ENCODE results near the gene FKTN. TPM values are rescaled to one million over a fixed set of nuclear protein-coding genes. Genes with fewer than 3 reads are reported as not detected.

Gene FKTN
- total and polyA plus RNA-seq, 2 donors from 2014 or later: 5.9 to 21.4 TPM

GRCh38 chr9:105676351-105676923, 118.5 kb downstream of the FKTN start:
- intact Hi-C loops (cut with DNase I): no loop called here
- no peaks in the 10 kb centered on the region for H3K27me3 ChIP-seq (ENCODE audit: control insufficient read depth, insufficient read depth, low read length)
- H3K4me3 ChIP-seq (ENCODE audit: low read length in 3 of 3): no peak overlapping the region
- FAIRE-seq (no peak), DNase-seq (no peak)
- TF ChIP-seq, protein P1, sequence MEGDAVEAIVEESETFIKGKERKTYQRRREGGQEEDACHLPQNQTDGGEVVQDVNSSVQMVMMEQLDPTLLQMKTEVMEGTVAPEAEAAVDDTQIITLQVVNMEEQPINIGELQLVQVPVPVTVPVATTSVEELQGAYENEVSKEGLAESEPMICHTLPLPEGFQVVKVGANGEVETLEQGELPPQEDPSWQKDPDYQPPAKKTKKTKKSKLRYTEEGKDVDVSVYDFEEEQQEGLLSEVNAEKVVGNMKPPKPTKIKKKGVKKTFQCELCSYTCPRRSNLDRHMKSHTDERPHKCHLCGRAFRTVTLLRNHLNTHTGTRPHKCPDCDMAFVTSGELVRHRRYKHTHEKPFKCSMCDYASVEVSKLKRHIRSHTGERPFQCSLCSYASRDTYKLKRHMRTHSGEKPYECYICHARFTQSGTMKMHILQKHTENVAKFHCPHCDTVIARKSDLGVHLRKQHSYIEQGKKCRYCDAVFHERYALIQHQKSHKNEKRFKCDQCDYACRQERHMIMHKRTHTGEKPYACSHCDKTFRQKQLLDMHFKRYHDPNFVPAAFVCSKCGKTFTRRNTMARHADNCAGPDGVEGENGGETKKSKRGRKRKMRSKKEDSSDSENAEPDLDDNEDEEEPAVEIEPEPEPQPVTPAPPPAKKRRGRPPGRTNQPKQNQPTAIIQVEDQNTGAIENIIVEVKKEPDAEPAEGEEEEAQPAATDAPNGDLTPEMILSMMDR (IDR thresholded peaks at IDR 0.05; ENCODE audit: borderline replicate concordance, extremely low read depth, insufficient read depth): no peak
- H3K4me1 ChIP-seq (ENCODE audit: control insufficient read depth in 2 of 3, insufficient read depth in 2 of 3, low read depth in 1 of 3, low read length in 3 of 3): peaks cover 0 to 7% (median 0%) of the 10 kb centered on the region in 3 donors
- H3K36me3 ChIP-seq (ENCODE audit: control insufficient read depth in 2 of 3, insufficient read depth in 3 of 3, low read length in 3 of 3): no peaks in the 10 kb centered on the region
- no peaks in the 10 kb centered on the region for H3K9me3 ChIP-seq (ENCODE audit: control insufficient read depth in 2 of 3, insufficient read depth in 1 of 3, low read length in 3 of 3)
- no peak overlapping the region for H3K27ac ChIP-seq (ENCODE audit: low read depth in 2 of 2, low read length in 2 of 2)
- no peak overlapping the region for H3K9ac ChIP-seq (ENCODE audit: low read length in 3 of 3)

- FAIRE-seq: no peak
- intact Hi-C loops (cut with DNase I): no loop called here
Observed at GRCh38 chr9:105678163-105678562, 120.2 kb downstream of the FKTN start.

DNA sequence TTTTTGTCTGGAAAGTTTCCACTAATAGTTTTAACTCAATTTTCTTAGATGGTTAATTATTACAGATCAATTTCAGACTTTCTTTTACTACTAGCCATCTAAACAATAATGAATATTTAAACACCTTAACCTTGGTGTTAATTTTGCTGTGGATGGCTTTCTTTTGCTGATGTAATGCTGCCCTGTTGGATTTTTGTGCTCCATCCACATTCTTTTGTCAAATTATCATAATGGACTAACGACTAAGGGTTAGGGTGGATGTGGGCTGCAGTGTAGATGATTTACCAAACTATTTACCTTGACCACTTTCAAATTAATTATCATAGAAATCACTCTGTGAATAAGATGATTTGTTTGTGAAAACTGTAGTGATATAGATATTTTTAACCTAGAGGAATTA, 120.8 kb downstream of the FKTN start:
- H3K27me3 ChIP-seq (ENCODE audit: control insufficient read depth, insufficient read depth, low read length): no peaks in the 10 kb centered on the region
- DNase-seq (no peak), FAIRE-seq (peak; percentile 89)
- no peak overlapping the region for H3K27ac ChIP-seq (ENCODE audit: low read depth in 2 of 2, low read length in 2 of 2)
- no peak overlapping the region for H3K9ac ChIP-seq (ENCODE audit: low read length in 3 of 3)
- intact Hi-C loops (cut with DNase I): no loop called here
- no peaks in the 10 kb centered on the region for H3K36me3 ChIP-seq (ENCODE audit: control insufficient read depth in 2 of 3, insufficient read depth in 3 of 3, low read length in 3 of 3)
- TF ChIP-seq, protein P1 (IDR thresholded peaks at IDR 0.05; ENCODE audit: borderline replicate concordance, extremely low read depth, insufficient read depth): no peak
- no peak overlapping the region for H3K4me3 ChIP-seq (ENCODE audit: low read length in 3 of 3)
- peaks cover 0 to 7% (median 0%) of the 10 kb centered on the region in 3 donors for H3K4me1 ChIP-seq (ENCODE audit: control insufficient read depth in 2 of 3, insufficient read depth in 2 of 3, low read depth in 1 of 3, low read length in 3 of 3)
- no peaks in the 10 kb centered on the region for H3K9me3 ChIP-seq (ENCODE audit: control insufficient read depth in 2 of 3, insufficient read depth in 1 of 3, low read length in 3 of 3)

More at GRCh38 chr9:105678163-105678562, 120.2 kb downstream of the FKTN start:
- DNase-seq: peak in 2 of 5 donors; percentile 30 to 39
- no peak overlapping the region for H3K4me3 ChIP-seq (ENCODE audit: low read length in 3 of 3)
- TF ChIP-seq, protein P1 (IDR thresholded peaks at IDR 0.05; ENCODE audit: borderline replicate concordance, extremely low read depth, insufficient read depth): no peak
- peaks cover 0 to 7% (median 0%) of the 10 kb centered on the region in 3 donors for H3K4me1 ChIP-seq (ENCODE audit: control insufficient read depth in 2 of 3, insufficient read depth in 2 of 3, low read depth in 1 of 3, low read length in 3 of 3)
- H3K27me3 ChIP-seq (ENCODE audit: control insufficient read depth, insufficient read depth, low read length): no peaks in the 10 kb centered on the region
- H3K36me3 ChIP-seq (ENCODE audit: control insufficient read depth in 2 of 3, insufficient read depth in 3 of 3, low read length in 3 of 3): no peaks in the 10 kb centered on the region
- H3K9ac ChIP-seq (ENCODE audit: low read length in 3 of 3): no peak overlapping the region
- peak overlapping the region in 1 of 2 donors; percentile 38 for H3K27ac ChIP-seq (ENCODE audit: low read depth in 2 of 2, low read length in 2 of 2)
- no peaks in the 10 kb centered on the region for H3K9me3 ChIP-seq (ENCODE audit: control insufficient read depth in 2 of 3, insufficient read depth in 1 of 3, low read length in 3 of 3)
